CD14-positive monocyte (primary cell): ENCODE results near the gene SPON2. TPM values are rescaled to one million over a fixed set of nuclear protein-coding genes. Genes with fewer than 3 reads are reported as not detected.
A peak's percentile ranks its signal among the peaks of the same experiment; 100 is the strongest.
"Not testable (repeated sequence)": the region's sequence is repeated elsewhere in the genome, so short reads cannot be mapped to it uniquely, and the experiment has no call there.

ENCODE experiments used
- DNase-seq, 3 donors: peaks; one replicate each; pipeline ENCODE4 v3.0.0-alpha.2; 2011 to 2022
- H2AFZ ChIP-seq: 2 replicates; pipeline ENCODE4 v1.6.0; 2012; ENCODE audit warnings: mild to moderate bottlenecking, low read depth, low read length, inconsistent platforms; ENCODE audit not compliant: insufficient read depth, poor library complexity, severe bottlenecking
- H3K27ac ChIP-seq, 2 donors: 1 replicate in 1 of 2; 2 replicates in 1 of 2; pipeline ENCODE4 v1.5.1; 2012 to 2013; ENCODE audit warnings: low read length in 2 of 2, control low read depth in 1 of 2, inconsistent platforms in 1 of 2, low read depth in 1 of 2, mild to moderate bottlenecking in 1 of 2
- H3K27me3 ChIP-seq, 2 donors: one replicate each; pipeline versions ENCODE4 v1.6.0 to v1.6.1; 2011 to 2013; ENCODE audit warnings: low read length in 2 of 2; ENCODE audit not compliant: control insufficient read depth in 2 of 2, insufficient read depth in 2 of 2
- H3K36me3 ChIP-seq, 2 donors: replicated peaks in 1 of 2; 1 replicate in 1 of 2; 2 replicates in 1 of 2; pipeline versions ENCODE4 v1.5.1 to v1.6.1; 2012 to 2013; ENCODE audit warnings: low read length in 2 of 2, control low read depth in 1 of 2, inconsistent platforms in 1 of 2, mild to moderate bottlenecking in 1 of 2; ENCODE audit not compliant: insufficient read depth in 2 of 2, control insufficient read depth in 1 of 2
- H3K4me1 ChIP-seq, 2 donors: 1 replicate in 1 of 2; 2 replicates in 1 of 2; pipeline versions ENCODE4 v1.5.1 to v1.6.1; 2012 to 2013; ENCODE audit warnings: low read length in 2 of 2, control low read depth in 1 of 2, inconsistent platforms in 1 of 2, mild to moderate bottlenecking in 1 of 2, moderate library complexity in 1 of 2; ENCODE audit not compliant: insufficient read depth in 2 of 2, control insufficient read depth in 1 of 2
- H3K4me2 ChIP-seq: replicated peaks from 2 replicates; pipeline ENCODE3; 2012; ENCODE audit warnings: low read length, moderate library complexity, mild to moderate bottlenecking; ENCODE audit not compliant: poor library complexity, severe bottlenecking; ENCODE audit errors: extremely low read depth
- H3K4me3 ChIP-seq, 3 experiments: fragments of 200-600 bp in 1 of 3; sonication (generic) in 1 of 3; replicated peaks in 1 of 3; 1 replicate in 2 of 3; 2 replicates in 1 of 3; pipeline ENCODE4 v1.5.1; 2011 to 2013; ENCODE audit warnings: low read length in 3 of 3, mild to moderate bottlenecking in 3 of 3, control low read depth in 2 of 3, low read depth in 2 of 3, inconsistent platforms in 1 of 3, moderate library complexity in 1 of 3
- H3K79me2 ChIP-seq: 2 replicates; pipeline ENCODE4 v1.6.0; 2012; ENCODE audit warnings: mild to moderate bottlenecking, control low read depth, inconsistent platforms, low read length, moderate library complexity; ENCODE audit not compliant: insufficient read depth
- H3K9ac ChIP-seq: 2 replicates; pipeline ENCODE4 v1.6.0; 2017; ENCODE audit warnings: low read length, mild to moderate bottlenecking; ENCODE audit not compliant: insufficient read depth, poor library complexity, severe bottlenecking
- H3K9me3 ChIP-seq, 2 donors: replicated peaks in 1 of 2; 1 replicate in 1 of 2; 2 replicates in 1 of 2; pipeline versions ENCODE4 v1.5.1 to v1.6.1; 2012 to 2013; ENCODE audit warnings: low read length in 2 of 2, control low read depth in 1 of 2; ENCODE audit not compliant: control insufficient read depth in 1 of 2, insufficient read depth in 1 of 2
- H4K20me1 ChIP-seq: 2 replicates; pipeline ENCODE4 v1.6.0; 2012; ENCODE audit warnings: mild to moderate bottlenecking, low read length, control low read depth, moderate library complexity; ENCODE audit not compliant: insufficient read depth
- H3K27ac Mint-ChIP-seq, 7 donors: one replicate each; pipeline ENCODE4 v1.8.0; 2020; ENCODE audit warnings: mild to moderate bottlenecking in 7 of 7, mixed read lengths in 7 of 7, moderate library complexity in 6 of 7, inconsistent platforms in 2 of 7
- H3K27me3 Mint-ChIP-seq, 3 donors: one replicate each; pipeline ENCODE4 v1.8.0; 2021 to 2022; ENCODE audit warnings: low read depth in 3 of 3, mild to moderate bottlenecking in 3 of 3, mixed read lengths in 3 of 3, moderate library complexity in 3 of 3, inconsistent platforms in 1 of 3
- H3K36me3 Mint-ChIP-seq, 2 donors: one replicate each; pipeline ENCODE4 v1.8.0; 2020; ENCODE audit warnings: mixed read lengths in 2 of 2, inconsistent platforms in 1 of 2, mild to moderate bottlenecking in 1 of 2
- H3K4me1 Mint-ChIP-seq: one replicate; pipeline ENCODE4 v1.8.0; 2020; ENCODE audit warnings: mild to moderate bottlenecking, mixed read lengths
- H3K4me3 Mint-ChIP-seq, 2 donors: one replicate each; pipeline ENCODE4 v1.8.0; 2020; ENCODE audit warnings: mild to moderate bottlenecking in 2 of 2, mixed read lengths in 2 of 2, moderate library complexity in 1 of 2
- H3K9me3 Mint-ChIP-seq, 7 donors: one replicate each; pipeline ENCODE4 v1.8.0; 2020 to 2022; ENCODE audit warnings: mixed read lengths in 7 of 7, mild to moderate bottlenecking in 6 of 7, moderate library complexity in 6 of 7, inconsistent platforms in 2 of 7
- CTCF ChIP-seq: fragments of 200-600 bp; IDR thresholded peaks from one replicate; pipeline ENCODE4 v1.8.0; 2022; ENCODE audit warnings: antibody characterized with exemption, mild to moderate bottlenecking
- WGBS: methylation state at CpG from one replicate; pipeline ENCODE4 v1.1.5; 2013; ENCODE audit warnings: missing lambda C conversion rate; ENCODE audit not compliant: insufficient coverage; 5-methylcytosine and 5-hydroxymethylcytosine counted together
- intact Hi-C, 2 donors: fragments of 100-400 bp; cut with micrococcal nuclease; formaldehyde crosslinking; loops; one replicate each; pipeline versions ENCODE4 v1.15.0 to v1.15.1; 2023
- polyA plus RNA-seq, 3 donors: library from polyadenylated mRNA; depleted of rRNA in 1 of 3; unstranded in 2 of 3; stranded (reverse) in 1 of 3; fragments of 300-500 nt in 2 of 3; fragments of >200 nt in 1 of 3; fragmentation: Illumina TruSeq in 2 of 3; gene quantifications; 1 replicate in 2 of 3; 2 replicates in 1 of 3; pipeline ENCODE4 v1.2.3, GENCODE V29; 2012 to 2021

SPON2 gene
- polyA plus RNA-seq, 3 donors = 0.74 to 1.4 (median 0.90) TPM

DNA sequence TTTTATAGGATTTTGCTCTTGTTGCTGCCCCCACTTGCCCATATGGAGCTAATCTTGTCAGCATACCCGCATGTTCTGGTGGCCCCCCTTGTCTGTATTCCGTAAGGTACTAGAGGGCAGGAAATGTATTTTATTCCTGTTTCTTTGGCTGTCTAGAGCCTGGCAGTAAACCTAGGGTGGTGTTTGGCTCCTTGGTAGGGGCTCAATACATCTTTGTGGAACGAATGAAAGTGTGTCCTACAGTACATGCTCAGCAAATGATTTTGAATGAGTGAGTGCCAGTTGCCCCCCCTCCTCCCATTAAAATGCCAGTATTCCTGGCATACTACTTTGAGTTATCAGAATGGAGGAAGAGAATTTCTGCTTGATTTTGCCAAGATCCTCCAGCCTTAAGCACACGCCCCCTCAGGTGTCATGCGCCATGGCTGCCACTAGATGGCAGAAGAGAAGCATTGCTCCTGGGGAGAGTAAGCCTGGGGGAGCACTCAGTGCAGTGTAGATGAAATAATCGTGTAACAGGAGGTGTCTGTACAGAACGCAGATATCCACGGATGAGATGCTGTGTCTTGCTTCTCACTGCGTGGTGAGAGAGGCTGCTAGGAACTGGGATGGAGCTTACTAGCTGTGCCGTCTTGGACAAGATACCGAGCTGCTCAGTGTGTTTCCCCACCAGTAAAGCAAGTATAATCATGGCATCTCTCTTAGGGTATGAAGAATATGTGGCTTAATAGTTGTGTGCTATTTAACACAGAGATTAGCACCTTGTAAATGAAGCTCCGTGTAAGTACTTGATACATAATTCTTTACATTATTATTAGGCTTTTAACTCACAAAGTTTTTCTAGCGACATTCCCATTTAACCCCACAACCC is 41.8 kb downstream of the SPON2 start:
- Histone ChIP-seq H3K27me3 (peaks cover 0 to 3% of the 10 kb centered on the region in 2 donors), H4K20me1 (no peaks in the 10 kb centered on the region), H3K4me2 (no peak overlapping the region), H3K27ac (no peak overlapping the region), H3K79me2 (no peaks in the 10 kb centered on the region), H3K4me3 (no peak overlapping the region), H3K9ac (no peak overlapping the region), H2AFZ (no peak overlapping the region), H3K4me1 (peaks cover under 1 to 8% of the 10 kb centered on the region in 2 donors), H3K36me3 (no peaks in the 10 kb centered on the region), H3K9me3 (no peaks in the 10 kb centered on the region)
- peaks cover 0 to 2% (median 0%) of the 10 kb centered on the region in 7 donors for H3K9me3 Mint-ChIP-seq
- 0% methylated on average over 5 of the region's 13 CpGs for WGBS
- intact Hi-C loops = loop anchor here (2.0 to 5.0 kb wide), 5 partner anchors 42 to 220 kb away; partner anchors contain the start of genes CTBP1 (in 1 of the 2) and SPON2 (in 1 of the 2)
- peaks cover 13 to 27% (median 18%) of the 10 kb centered on the region in 3 donors for H3K27me3 Mint-ChIP-seq
- H3K4me3 Mint-ChIP-seq = no peak overlapping the region
- peaks cover 0 to 1% of the 10 kb centered on the region in 2 donors for H3K36me3 Mint-ChIP-seq
- peak overlapping the region in 1 of 7 donors; percentile 75 for H3K27ac Mint-ChIP-seq
- H3K4me1 Mint-ChIP-seq = peaks cover 8% of the 10 kb centered on the region
- peak; percentile 96 for TF ChIP-seq CTCF
- DNase-seq = peak; percentile 72 to 75 (median 73)

DNA sequence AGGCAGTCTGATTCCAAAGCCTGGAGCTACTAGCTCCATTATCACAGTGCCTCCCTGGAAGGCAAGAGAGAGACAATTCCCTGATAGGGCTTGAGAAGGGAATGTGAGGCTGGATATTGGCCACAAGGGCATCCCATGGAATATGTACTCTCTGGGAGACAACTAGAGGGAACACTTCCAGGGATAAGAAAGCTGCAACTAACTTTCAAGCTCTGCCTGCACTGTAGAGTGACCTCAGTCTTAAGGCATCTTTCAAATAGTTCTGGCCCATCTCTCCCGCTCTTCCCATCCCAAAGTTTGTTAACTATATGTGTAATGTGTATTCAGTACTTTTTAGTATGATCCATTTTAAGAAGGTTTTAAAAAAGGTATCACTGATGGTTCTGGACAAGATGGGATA is 45.9 kb downstream of the SPON2 start:
- no peak overlapping the region for H3K27ac ChIP-seq
- Mint-ChIP-seq H3K9me3 (peaks cover 0 to 2% (median 0%) of the 10 kb centered on the region in 7 donors), H3K27ac (no peak overlapping the region), H3K4me1 (peaks cover 7% of the 10 kb centered on the region), H3K27me3 (peaks cover 16 to 33% (median 21%) of the 10 kb centered on the region in 3 donors), H3K36me3 (no peaks in the 10 kb centered on the region), H3K4me3 (no peak overlapping the region)
- intact Hi-C loops = no loop called here
- no peak for TF ChIP-seq CTCF
- no peaks in the 10 kb centered on the region for H3K79me2 ChIP-seq
- no peaks in the 10 kb centered on the region for H4K20me1 ChIP-seq
- H3K4me1 ChIP-seq = peaks cover 0 to 6% of the 10 kb centered on the region in 2 donors
- WGBS = no CpG with 5 or more reads among the region's 1 CpG
- H3K4me3 ChIP-seq = no peak overlapping the region
- no peaks in the 10 kb centered on the region for H3K36me3 ChIP-seq
- no peak overlapping the region for H3K4me2 ChIP-seq
- no peak overlapping the region for H3K9ac ChIP-seq
- H3K9me3 ChIP-seq = no peaks in the 10 kb centered on the region
- H2AFZ ChIP-seq = no peak overlapping the region
- H3K27me3 ChIP-seq = peaks cover 3 to 4% of the 10 kb centered on the region in 2 donors
- DNase-seq = no peak

DNA sequence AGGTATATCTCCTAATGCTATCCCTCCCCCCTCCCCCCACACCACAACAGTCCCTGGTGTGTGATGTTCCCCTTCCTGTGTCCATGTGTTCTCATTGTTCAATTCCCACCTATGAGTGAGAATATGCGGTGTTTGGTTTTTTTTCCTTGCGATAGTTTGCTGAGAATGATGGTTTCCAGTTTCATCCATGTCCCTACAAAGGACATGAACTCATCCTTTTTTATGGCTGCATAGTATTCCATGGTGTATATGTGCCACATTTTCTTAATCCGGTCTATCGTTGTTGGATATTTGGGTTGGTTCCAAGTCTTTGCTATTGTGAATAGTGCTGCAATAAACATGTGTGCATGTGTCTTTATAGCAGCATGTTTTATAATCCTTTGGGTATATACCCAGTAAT is 46.9 kb downstream of the SPON2 start:
- H3K27me3 ChIP-seq, H4K20me1 ChIP-seq, H3K27ac Mint-ChIP-seq, H3K9ac ChIP-seq, H3K36me3 Mint-ChIP-seq, H3K4me2 ChIP-seq, DNase-seq, H3K4me3 ChIP-seq, H3K4me1 ChIP-seq, H3K79me2 ChIP-seq, H3K4me3 Mint-ChIP-seq, intact Hi-C loops, H3K9me3 ChIP-seq, H3K36me3 ChIP-seq, H3K27ac ChIP-seq, H2AFZ ChIP-seq, H3K4me1 Mint-ChIP-seq, H3K9me3 Mint-ChIP-seq: not testable (repeated sequence)
- peaks cover 16 to 33% (median 23%) of the 10 kb centered on the region in 3 donors for H3K27me3 Mint-ChIP-seq
- no CpG with 5 or more reads among the region's 4 CpGs for WGBS
